Measurements from ENCODE around the gene RNF25.

RNF25 gene

DNA sequence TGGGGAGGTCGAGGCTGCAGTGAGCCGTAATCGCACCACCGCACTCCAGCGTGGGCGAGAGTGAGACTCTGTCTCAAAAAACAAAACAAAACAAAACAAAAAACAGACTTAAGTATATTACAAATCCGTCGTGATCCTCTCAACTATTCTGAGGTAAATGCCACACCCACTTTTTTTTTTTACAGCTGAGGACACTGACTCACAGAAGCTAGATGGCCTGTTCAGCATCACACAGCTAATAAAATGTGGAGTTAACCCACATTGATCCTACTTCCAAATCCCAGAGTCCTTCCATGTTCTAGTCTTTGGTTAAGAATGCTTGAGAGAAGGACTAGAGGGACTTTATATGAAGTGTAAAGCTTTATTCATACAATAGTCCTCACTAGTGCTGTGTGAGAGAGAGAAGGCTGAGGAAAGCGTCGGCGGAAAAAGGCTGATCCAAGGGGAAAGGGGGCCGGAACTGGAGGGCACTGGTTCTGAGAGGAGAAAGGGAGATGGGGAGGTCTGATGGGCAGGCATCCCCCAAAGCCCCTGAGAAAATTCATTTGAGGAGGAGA, 627 bp downstream of the RNF25 start:
- no peak for DNase-seq

DNA sequence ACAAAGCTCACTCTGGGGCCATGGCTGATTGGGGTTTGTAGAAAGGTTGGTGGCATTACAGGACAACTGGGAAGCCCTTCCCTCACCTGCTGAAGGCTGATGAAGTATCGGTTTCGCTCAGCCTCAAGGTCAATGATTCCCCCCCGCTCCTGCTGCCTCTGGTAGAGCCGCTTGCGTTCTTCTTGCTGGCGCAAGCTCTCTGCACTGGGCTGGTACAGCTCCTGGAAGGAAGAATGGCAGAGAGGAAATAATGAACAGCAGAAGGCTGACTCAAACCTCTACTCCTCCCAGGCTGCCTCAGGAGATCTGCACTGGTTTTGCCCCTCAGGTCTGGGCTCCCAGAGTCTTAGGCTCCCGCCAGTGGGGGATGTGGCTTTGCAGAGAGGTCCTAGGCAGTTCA, 7.1 kb downstream of the RNF25 start:
- no peak for DNase-seq

DNA sequence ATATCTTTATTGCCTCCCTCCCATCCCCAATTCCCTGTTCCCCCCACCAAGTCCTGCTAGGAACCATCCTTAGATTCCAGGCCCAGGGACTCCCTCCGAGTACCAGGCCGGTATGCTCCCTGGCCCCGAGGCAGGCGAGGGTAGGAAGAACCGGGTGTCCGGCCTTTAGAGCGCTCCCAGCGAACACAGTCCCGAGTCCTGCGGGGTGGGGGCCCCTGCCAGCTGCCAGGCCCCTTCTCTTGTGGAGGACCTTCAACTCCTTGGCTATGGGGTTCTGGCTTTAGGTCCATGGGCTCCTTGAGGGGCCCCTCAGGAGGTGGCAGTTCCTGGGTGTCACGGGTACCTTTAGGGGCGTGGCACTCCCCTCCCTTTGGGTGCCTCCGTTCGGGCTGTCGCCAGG, 7.9 kb downstream of the RNF25 start:
- no peak for DNase-seq

DNA sequence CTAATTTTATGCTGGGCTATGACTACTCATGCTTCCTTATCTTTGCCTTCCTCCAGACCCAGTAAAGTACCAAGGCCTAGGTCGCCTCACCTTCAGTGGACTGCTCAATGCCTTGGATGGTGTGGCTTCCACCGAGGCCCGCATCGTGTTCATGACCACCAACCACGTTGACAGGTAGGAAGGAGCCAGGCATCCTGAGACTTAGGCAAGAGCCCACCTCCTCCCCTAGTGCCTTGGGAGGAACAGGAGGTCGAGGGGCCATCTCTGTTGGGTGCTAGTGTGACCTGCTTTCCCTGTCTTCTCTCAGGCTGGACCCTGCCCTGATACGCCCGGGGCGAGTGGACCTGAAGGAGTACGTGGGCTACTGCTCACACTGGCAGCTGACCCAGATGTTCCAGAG, 9.0 kb downstream of the RNF25 start:
- DNase-seq = no peak

DNA sequence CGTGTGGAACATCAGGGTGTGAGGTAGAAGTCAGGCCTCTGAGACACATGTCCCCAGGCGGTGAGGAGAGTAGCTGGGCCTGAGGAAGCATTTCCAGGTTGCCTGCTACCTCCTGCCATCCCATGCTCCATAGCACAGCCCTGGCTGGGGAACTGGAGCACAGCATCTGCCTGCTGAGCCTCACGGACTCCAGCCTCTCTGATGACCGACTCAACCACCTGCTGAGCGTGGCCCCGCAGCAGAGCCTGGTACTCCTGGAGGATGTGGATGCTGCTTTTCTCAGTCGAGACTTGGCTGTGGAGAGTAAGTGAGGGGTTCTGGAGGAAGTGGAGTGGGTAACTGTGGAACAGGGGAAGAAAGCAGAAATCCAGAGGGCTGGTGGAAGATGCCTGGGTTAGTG, 9.4 kb downstream of the RNF25 start:
- DNase-seq = no peak

DNA sequence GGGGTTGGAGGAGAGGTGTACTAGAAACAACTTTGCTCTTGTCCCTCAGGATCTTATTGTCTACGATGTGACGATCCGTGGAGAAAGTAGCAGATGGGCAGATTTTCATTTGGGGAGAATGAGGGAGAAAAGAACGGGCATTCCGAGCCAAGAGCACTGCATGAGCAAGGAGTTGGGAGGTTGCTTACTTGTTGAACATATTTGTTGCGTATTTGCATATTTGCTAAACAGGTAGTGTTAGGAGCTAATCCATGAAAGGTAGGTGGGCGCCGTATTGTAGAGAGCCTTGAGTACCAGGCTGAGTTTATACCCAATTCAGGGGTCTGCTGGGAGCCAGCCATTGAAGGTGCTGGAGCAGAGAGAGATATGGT, 11.8 kb downstream of the RNF25 start:
- DNase-seq = no peak

DNA sequence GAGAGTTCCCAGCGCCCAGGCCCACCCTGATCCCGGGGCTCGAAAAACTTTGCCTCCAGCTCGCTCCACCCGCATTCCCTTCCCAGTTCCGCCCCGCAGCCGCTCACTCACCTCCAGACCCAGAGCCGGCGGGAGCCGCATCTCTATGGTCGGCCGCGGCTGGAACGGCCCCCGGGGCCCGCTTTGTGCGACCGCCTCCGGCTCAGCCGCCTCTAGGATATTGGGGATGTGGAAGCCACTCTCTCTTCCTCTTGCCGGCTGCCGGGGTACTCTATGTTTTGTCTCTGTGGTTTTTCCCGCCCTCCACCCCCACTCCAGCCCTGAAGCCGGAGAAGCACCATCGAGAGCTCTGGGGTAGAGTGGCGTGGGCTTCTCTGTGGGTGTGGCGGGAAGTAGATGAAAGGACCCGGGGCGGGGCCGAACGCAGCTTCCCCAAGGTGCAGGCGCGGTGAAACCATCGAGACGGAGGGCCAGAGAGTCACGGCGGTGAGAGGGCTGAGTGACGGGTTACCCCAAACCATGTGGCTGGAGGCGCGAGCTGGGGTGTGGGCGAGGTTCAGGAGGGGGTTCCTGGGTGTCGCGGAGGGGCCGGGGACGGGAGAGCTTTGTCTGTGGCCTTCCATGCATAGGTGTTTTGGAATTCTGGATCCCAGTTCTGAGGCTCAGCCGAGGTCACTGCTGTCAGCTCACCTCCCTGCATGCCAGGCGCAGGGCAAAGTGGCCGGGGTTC, 12.4 kb downstream of the RNF25 start, which contains the start of the genes BCS1L and ZNF142:
Gene BCS1L (plus strand): TSS at position 426 of the 730 bp plus-strand sequence. CDS start 1,305 bp downstream, outside the sequence.
Gene ZNF142 (minus strand): TSS at position 366 of the 730 bp plus-strand sequence. CDS start 3,194 bp downstream, outside the sequence.
- peak; percentile 96 for DNase-seq

DNA sequence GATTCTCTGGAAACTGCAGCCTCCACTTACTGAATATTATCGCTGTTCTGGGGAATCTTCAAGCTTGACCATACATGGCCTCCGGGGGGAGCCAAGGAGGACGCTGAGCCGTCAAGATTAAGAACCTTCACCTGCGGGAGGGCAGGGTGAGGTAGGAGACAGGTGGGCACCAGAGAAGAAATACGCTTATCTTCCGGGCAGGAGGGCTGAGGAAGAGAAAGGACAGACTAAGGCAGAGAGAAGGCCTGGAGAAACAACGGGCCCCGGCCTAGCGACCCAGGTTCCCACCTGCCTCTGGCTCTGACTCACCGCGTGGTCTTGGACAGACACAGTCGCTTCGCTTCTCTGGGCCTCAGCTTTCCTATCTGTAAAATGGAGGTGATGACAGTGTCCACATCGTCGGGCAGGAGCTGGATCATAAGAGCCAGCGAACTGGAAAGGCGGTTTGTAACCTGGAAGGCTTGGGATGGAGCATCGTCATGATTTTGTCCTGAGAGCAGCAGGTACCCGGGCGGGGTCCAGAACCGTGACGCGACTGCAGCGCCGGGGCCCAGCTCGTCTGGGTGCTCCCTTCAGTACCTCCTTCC, 13.0 kb downstream of the RNF25 start:
- peak; percentile 34 for DNase-seq

DNA sequence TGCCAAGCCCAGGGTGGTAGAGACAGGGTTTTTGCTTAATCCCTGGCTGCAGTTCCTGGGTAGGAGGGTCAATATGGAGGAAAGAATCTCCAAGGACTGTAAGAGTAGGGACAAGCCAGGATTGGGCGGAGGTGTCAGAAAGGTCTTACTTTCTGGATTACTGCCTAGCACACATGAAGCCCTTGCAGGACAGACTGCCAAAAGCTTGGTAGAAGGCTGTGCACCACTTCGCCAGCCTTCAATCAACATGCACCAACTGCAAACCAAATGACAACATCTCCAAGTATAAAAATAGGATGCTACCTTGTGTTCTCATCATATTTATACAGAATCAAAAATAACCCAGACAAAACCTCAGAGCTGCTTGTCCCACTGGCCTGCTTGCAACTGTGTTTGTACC, 16.1 kb downstream of the RNF25 start:
- no peak for DNase-seq

DNA sequence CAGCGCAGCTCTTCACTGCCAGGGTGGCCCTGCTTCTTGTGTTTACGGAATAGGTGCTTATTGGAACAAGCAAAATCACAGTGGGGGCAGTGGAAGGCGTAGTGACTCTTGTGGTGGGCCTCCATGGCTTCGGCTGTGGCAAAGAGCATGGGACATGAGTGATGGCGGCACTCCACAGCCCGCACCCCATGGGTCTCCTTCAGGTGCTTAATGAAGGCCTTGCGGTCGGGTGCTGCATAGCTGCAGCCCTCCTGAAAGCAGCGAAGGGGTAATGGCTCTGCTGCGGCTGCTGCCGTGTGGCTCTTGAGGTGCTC, 23.1 kb downstream of the RNF25 start:
- DNase-seq = no peak

DNA sequence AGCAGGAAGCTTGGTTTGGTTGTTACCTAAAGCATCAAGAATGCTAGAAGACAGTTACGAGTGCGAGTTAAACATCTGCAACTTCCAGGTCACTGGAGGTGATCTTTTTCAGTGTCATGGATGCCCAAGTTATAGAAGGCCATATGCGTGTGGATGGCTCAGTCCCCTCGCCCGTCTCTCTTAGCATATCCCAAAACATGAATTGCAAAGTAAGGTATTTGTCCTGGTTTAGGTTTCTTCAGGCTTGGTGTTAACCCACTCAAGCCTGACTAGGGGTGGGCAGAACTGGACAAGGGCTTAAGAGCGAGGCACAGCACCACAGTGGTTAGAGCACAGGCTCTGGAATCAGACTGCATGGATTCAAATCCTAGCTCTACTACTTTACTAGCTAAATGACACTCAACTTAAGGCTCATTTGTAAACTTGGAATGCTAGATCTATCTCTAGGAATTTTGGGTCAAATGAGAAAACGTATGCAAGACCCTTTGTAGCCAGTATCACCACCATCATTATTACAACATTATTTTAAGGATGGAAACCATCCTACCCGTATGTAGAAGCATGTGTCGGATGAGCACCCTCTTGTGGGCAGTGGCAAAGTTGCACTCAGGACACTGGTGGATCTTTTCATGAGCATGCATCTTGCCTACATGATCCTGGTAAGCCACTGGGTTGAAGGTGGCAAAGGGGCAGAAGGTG, 23.6 kb downstream of the RNF25 start:
- peak; percentile 33 for DNase-seq

DNA sequence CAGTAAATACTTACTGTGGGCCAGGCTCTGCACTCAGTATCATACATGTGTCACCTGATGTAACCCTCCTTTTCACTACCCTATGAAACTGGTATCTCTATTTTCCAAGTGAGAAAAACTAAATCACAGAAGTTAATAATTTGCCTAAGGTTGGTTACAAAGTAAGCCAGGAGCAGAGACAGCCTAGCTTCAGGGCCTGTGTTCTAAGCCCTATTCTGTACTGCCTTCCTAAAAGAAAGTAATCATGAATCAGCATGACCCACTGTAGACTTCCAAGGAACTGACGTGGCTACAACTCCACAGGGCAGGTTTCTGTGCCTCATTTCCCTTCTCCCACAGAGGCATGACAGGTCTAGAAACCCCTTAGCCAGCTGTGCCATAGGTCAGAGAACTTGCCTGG, 26.7 kb downstream of the RNF25 start:
- DNase-seq = no peak

DNA sequence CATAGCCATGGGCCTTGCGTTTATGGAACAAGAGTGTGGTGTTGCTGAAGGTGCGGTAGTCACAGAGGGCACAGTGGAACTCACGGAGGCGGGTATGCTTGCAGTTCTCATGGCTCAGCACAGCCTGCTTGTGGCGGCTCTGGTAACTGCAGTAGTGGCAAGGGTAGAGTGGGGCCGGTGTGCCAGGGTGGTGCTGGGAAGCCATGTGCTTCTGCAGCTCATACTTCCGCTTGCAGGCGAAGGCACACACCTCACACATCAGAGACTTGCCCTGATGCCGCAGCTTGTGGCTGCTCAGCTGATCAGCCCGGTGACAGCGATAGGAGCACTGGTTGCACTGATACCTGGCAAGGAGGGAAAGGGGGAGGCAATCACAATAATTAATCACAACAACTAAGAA, 27.1 kb downstream of the RNF25 start:
- DNase-seq = no peak

DNA sequence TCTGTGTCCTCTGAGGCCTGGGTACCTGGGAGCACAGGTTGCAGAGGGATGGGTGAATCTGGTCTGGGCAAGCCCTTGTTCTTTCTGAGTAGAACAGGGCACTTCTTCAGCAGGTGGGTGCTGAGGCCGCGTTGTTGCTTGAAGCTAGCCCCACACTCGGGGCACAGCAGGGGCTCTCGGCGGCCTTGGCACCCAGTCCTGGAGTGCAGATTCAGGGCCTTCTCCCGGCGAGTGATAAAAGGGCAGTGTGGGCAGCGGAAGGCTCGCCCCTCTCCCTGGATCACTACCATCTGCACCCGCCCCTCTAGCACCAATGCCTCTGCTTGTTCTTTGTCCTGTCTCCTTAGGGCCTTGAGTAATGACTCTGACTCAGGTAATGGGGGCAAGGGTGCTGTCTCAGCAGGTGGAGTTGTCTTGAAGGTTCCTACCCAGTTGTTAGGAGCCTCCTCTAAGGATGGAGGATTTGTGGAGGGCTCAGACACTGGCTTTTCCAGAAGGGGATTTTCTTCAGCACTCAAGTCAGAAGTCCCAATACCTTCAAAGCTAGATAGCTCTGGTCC, 28.0 kb downstream of the RNF25 start:
- DNase-seq = no peak

DNA sequence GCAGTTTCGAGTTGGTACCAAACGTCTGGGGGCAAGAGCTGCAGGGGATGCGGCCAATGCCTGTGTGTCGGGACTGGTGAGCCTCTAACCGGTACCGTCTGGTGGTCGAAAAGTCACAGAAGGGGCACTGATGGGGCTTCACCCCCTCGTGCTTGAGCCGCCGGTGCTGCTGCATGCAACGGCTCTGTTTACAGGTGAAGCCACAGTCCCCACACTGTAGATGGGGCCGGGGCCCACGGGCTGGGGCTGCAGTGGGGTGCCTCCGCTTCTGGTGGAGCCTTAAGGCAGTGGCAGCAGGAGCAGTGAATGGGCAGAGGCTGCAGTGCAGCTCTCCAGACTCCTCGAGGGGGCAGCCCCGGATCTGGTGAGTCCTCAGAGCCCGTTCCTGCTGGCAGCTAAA, 29.0 kb downstream of the RNF25 start:
- no peak for DNase-seq

DNA sequence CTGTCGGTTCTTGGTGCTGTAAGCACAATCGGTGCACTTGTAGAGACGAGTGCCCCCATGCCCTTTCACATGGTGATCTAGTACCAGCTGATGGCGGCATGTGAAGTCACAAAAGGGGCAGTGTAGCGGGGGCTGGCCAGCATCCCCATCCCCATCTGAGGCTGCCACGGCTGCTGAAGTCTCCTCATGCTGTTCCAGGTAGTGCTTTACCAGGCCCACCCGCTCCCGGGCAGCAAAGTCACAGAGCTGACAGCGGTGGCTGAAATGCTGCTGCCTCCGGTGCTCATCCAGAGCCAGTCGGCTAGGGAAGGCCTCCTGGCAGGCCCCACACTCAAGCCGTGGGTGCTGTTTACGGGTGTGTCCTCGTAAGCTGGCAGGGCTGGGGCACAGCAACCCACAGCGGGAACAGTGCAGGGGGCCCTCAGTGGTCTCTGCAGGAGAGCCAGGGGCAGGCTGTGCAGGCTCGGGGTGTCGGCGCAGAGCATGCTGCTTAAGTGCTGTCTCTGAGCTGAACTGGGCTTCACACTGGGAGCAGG, 29.6 kb downstream of the RNF25 start:
- DNase-seq = no peak

DNA sequence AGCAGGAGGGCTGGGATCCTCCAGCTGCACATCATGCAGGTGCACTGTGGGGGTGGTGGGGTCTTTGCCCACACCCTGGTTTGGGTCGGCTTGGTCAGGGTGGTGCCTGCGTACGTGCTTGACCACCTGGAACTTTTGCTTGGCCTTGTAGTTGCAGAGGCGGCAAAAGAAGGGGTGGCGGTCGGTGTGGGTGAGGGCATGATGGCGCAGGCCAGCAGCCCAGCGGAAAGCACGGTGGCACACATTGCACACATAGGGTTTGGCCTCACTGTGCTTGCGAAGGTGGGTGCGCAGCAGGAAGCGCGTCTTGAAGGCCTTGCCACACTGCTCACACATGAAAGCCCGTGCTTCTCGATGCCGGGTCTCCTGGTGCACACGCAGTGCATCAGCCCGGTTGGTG, 33.4 kb downstream of the RNF25 start:
- no peak for DNase-seq

DNA sequence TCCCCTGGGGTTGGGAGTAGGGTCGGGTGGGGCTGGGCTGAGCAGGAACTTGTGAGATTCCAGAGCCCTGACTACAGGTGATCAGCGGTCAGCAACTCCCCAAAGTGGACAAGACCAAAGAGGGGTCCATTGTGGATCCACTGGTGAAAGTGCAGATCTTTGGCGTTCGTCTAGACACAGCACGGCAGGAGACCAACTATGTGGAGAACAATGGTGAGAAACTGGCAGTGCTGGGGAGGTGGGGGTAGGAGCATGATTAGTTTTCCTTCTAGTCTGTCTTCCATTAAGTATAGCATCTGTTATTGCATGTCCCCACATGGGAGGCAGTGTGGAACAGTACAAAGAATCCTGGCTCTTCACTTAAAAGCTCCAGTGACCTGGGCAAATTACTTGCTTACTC, 36.1 kb downstream of the RNF25 start:
- no peak for DNase-seq

DNA sequence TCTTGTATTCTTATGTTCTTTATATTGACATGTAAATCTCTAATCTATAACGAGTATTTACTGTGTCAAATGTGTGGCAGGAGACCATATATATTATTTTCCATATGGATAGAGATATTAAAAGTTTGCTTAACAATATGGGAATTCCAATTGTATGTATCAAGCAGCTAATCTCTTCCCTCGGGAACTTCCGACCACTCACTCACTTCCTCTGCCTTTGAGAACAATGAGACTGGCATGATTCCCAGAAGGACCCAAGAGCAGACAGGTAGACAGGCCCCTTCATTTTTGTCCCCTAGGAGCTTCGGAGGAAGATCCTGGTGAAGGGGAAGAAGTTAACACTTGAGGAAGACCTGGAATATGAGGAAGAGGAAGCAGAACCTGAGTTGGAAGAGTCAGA, 40.0 kb downstream of the RNF25 start:
- no peak for DNase-seq

DNA sequence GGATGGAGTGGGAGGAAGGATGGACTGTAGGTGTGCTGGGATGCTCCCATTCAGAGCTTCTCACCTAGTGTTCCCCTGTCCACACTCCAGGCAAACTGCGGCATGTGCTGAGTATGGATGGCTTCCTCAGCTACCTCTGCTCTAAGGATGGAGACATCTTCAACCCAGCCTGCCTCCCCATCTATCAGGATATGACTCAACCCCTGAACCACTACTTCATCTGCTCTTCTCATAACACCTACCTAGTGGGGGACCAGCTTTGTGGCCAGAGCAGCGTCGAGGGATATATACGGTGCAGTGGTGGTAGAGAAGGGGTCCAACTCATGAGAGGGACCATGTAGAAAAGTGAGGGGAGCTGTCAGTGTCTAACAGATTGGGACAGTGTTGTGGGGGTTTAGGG, 43.9 kb downstream of the RNF25 start:
- no peak for DNase-seq

DNA sequence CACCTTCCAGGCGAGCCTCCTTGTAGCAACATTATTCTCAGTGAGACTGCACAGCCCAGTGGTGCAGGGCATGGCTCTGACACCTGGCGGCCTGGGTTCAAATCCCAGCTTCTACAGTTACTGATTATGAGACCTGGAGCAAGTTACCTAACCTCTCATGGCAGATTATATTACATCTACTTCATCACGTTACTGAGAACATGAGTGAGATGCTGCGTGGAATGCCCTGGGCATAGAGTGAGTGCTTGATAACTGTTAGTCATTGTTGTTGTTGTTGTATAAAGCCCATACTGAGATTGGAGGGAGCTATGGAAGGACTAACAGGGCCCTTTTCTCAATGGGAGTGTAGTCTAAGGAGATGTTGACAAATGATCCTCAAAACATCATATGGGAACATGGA, 45.4 kb downstream of the RNF25 start:
- DNase-seq = no peak

DNA sequence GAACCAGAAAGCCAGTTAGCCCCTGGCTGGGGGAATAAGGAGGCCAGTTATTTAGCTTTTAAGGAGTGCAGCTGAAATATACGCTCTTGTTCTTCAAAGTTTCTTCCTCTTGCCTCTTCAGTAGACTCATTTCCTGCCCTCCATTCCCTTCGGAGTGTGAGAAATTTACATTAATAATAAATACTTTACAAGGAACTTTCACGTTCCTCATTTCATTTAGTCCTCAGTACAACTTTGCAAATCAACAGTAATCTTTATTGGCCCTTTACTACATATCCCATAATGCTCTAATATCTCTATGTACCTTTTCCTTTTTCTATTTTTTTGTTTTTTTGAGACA, 48.5 kb downstream of the RNF25 start:
- DNase-seq = no peak

DNA sequence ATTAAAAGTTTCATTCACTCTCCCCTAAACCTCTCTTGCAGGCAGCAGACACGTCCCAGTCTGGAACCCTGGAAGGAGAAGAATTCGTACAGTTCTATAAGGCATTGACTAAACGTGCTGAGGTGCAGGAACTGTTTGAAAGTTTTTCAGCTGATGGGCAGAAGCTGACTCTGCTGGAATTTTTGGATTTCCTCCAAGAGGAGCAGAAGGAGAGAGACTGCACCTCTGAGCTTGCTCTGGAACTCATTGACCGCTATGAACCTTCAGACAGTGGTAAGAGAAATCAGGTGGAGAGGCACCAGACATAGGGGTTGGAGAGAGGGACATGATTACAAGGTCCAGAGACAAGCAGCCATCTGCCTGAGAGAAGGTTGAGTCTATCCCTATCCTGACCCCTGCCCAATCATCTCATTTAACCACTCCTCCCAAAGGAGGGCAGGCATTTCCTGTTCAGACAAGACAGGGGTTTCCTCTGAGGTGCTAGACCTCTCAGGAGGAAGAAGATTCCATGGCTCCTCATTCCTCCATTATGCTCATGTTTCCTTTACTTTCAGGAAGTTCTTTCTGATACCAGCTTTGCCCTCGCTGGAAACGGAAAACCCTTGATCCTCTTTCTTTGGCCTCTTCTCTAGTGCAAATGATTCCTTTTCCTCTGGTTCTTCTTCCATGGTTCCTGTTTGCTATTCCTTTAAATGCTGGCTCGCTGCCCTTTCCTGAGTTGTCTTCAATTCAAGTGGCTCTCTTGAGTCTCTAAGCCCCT, 49.0 kb downstream of the RNF25 start:
- DNase-seq = no peak
